ENCODE results near the gene RARB.

RARB gene

DNA sequence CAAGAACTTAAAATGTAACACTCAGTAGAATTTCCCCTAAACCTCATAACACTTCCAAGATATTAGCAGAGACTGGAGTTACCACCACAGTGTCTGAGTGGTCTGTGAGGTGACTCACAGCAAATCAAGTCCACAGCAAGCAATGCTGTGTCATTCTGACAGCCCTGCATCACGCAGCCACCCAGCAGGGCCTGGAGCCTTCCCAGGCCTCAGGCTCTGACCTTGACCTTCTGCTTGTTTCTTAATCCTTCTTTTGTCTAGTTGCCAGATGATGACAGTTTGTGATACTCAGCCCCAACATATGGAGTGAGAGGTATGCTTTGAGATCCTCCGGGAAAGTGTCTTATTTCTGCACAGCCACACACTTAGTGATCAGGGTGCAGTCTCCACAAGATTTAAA lies 154.2 kb downstream of the RARB start:
- DNase-seq, result no peak

DNA sequence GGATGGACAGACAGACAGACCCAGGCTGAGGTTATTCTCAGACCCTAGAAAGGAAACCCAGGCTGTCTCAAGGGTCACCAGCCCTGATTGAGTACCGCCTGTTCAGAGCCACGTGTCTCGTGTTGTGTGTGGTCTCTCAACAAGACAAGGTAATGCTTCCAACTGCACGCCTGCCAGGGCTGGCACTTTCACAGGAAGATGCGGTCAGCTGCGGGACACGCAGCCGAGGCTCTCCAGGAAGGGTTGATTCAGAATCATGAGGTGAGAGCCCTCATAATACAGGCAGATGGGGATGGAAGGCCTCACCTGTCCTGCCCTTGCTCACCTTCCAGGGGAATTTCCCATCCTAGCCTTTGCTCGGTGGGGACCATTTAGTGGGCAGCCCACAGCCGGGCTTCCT lies 155.3 kb downstream of the RARB start:
- DNase-seq, result no peak

DNA sequence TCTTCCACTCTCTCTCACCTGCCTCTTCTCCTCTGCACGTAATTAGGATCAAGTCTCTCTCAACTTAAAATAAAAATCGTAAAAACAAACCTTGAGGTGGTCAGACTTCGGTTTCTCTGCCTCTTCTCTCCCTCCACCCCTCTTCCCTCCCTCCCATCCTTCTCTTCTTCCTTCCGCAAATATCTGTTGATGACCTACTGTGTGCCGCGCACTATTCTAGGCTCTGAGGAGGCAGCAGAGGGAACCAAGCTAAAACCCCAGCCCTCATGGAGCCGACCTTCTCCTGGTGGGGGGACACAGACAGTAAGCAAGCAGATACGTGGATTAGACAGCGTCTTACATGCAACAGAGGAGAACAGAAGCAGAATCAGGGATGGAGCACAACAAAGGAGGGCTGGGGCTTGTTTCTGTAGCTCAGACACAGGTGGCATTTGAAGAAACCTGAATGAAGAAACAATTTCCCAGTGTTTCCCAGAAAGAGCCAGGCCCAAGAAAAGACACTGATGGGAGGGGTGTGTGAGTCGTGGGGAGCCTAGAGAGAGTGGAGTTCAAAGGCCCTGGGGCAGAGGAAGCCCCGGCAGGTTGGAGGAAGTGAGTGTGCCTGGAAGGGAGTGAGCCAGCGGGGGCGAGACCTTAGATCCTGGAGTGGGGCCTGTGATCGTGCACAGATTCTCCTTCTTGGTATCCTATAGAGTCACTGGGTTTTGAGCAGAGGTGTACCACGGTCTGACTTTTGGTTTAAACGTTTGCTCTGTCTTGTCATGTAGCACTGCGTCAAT lies 156.1 kb downstream of the RARB start:
- no peak for DNase-seq

DNA sequence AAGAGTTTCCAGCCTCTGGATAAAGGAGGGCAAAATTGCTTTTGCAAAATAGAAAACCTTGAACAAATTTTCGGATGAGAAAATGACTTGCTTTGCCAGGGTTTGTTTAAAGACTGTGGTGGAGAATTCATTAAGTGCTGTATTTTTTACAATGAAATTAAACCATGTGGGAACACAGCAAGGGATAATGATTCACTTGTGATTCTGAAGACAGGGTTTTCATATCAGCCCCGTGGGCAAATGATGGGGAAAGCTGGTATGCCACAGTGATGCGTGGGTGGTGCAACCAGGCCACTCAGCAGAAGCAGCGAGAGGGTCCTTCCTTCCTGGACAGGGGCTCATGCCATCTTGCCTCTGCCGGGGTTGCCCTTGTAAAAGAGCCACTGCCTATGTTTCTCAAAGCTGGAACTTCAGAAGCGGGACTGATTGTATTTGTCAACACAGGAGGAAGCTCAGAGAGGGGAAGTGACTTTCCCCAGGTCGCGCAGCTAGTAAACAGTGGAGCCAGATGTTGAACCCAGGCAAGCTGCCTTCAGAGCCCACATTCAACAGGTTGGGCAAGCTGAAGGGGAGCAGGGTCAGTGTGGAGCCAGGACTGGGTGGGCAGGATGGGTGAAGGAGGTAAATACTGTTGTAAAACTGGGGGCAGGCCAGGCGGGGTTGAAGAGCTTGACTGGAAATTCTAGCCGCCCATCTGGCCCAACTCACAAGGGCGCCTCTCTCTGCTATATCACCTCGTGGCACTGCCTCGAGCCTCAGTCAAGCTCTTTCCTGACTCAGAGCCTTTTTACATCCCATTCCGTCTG lies 157.5 kb downstream of the RARB start:
- DNase-seq, result no peak

DNA sequence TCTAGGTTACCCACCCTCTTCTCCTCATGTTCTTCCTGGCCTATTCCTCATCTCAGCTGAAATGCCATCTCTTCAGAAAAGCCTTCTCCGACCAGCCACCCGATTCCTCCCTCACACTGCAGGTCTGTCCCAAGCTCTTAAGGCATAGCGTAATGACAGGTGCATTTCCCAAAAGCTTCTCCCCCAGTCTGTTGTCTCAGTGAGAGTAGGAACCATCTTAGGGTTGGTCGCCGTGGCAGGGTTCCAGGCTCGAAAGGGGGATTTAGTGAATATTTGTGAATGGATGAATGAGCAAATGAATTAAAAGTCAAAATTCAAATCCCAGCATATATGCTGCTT lies 158.1 kb downstream of the RARB start:
- no peak for DNase-seq

DNA sequence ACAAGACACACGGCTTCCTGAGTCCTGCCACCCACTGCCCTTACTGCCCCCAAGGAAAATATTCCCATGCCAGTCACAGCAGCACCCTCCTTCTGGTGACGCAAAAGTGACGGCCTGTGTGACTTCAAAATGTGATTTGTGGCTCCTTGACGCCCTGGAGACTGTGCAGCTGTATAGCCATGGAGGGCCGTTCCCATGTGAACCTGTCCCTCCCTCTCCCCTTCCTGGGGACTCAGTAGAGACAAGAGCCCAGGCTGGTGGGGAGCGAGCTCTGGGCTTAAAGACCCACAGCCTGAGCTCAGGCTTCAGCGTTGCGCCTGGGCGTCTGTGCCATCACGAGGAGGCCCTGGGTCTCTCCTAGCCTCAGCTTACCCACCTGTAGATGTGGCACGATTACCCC lies 158.5 kb downstream of the RARB start:
- DNase-seq, result no peak

DNA sequence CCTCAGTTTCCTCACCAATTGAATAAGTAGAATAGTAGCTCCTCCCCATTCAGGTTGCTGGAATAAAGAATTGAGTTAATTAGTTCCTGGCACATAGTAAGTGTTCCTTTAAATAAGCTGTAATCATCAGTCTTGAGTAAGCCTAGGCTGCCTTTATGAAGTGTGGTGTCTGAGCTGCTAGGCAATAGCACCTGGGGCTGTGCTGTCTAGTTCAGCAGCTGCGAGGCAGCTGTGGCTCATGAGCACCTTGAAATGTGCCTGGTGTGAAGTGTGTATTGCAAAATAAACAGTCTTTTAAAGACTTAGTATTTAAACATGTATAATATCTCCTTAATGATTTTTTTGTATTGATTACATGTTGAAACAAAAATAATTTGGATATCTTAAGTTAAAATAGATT lies 159.0 kb downstream of the RARB start:
- DNase-seq, result no peak

DNA sequence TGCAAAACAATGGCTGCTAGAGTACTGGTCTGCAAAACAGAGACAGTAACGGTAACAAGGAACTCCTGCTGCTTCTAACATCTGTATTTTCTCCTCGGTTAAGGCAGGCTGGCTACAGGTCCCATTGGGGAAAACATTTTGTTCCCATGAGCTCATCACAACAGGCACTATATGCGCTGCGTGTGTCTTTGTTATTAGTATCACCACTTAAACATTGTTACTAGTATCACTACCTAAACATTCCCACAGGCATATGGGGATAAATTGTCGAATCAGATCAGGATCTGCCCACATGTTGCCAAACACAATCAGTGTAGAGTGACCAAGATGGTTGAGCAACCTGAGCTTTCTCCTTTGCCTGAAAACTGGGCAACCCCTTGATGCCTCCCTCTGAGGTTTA lies 159.5 kb downstream of the RARB start:
- DNase-seq, result no peak

DNA sequence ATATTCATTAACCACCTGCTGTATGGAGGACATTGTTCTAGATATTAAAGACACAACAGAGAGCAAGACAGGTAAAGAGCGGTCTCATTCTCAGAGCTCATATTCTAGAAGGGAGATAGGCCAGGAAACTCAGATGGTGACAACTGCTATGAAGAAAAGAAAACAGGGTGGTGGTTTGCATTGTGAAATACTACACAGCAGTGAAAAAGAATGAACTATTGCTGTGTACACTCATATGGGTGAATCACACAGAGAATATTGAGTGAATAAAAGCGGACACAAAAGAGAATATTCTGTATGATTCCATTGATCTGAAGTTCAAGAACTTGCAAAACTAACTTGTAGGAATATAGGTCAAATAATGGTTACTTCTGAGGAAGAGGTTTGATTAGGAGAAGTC lies 159.9 kb downstream of the RARB start:
- DNase-seq, result no peak

DNA sequence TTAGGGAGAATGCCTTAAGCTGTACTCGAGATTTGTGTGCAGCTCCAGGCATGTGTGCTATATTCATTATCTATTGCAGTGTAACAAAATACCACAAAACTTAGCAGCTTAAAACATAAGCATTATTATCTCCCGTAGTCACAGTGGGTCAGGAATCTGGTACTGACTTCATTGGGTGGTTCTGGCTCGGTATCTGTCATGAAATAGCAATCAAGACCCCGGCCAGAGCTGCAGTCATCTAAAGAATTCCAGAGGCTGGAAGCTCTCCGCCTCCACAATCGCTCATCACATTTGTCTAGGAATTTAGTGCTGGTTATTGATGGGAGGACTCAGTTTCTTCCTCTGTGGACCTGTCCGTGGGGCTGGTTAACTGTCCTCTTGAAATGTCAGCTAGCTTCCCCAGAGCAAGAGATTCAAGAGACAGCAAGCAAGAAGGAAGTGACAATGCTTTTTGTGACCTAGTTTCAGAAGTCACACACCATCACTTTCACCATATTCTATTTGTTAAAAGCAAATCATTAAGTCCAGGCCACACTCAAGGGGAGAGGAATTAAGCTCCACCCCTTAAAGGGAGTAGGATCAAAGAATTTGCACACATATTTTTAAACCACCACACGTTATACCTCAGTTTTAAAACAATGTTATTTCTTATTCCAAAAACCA lies 160.5 kb downstream of the RARB start:
- no peak for DNase-seq

DNA sequence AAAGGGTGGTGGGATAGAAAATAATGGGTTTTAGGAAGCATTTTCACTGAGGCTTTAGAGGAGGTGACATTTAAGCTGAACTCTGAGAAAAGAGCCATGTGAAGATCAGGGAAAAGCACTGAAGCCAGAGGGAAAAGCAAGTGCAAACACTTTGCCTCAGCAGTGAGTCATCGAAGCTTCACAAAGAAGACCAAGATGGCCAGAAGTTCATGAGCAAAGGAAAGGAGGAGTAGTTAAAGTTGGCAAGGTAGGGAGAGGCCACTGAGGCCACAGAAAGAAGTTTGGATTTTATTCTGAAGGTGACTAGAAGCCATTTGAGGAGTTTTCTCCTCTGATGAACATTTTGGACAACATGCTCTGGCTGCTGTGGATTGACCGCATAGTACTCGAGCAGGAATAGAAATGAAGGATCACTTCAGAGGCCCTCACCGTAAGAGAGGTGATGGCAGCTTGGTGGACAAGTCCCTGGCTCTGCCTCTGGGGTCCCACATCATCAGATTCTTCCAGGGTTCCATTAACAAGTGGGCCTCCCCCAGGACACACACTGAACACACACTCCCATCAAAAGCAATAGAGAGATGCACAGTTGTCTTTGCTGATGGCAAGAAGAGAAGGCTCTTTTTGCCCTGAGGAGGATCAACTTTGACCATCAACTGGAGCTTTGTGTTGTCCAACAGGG lies 161.2 kb downstream of the RARB start:
- no peak for DNase-seq

DNA sequence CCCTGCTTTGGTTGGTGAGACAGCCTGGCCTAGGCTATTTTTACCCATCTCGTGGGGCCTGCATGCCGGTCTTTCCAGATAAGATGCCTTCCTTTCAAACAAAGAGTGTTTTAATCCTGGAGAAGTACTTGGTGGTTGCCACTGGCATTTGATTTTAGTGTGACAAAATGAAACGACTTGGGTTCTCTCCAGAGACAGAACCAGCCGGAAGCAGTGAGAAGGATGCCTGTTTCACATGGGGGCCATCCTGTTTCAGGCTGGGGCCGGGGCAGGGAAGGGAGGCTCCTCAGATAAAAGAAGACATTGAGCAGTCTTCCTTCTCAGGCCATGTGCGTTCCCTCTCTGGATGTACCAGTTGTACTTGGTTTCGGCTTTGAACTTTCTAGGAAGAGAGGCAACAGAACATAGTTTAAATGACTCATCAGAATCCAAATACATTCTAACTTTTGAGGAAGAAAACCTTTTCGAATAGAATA lies 161.8 kb downstream of the RARB start:
- DNase-seq, result no peak

DNA sequence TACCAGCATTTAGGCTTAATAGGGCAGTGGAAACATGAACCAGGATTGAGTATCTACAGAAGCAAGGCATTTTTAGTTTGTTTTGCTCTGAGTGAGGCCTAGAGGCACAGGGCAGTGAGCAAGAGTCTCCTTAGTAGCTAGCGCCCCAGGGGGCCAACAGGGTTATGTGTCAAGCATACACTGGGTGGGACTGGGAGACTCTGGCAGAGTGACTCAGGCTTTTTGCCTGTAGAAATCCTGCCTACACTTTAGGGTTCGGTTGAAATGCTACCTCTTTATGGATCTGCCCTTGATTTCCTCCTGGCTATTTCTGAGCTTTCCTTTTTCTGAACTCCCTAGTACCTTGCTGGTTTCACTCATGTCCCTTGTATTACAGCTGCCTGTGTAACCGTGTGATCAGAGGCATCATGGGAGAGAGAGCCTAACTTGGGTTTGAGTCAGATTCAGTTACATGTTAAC lies 164.5 kb downstream of the RARB start:
- DNase-seq, result no peak

DNA sequence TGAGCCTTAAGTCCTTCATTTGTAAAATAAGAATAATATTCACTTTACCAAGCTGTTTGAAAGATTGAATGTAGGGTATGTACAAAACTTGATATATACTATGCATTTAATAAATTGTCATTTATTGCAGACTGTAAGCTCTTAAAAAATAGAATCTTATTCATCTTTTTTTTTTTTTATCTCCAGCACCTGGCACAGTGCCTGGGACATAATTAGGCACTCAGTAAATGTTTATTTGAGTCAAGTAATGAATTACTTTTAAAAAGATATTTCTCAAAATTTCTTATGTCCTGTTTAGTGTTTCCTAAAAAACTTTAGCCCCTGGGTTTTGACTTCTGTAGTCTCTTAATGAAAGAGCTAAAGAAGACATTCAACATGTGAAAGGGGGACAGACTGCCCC lies 164.9 kb downstream of the RARB start:
- no peak for DNase-seq

DNA sequence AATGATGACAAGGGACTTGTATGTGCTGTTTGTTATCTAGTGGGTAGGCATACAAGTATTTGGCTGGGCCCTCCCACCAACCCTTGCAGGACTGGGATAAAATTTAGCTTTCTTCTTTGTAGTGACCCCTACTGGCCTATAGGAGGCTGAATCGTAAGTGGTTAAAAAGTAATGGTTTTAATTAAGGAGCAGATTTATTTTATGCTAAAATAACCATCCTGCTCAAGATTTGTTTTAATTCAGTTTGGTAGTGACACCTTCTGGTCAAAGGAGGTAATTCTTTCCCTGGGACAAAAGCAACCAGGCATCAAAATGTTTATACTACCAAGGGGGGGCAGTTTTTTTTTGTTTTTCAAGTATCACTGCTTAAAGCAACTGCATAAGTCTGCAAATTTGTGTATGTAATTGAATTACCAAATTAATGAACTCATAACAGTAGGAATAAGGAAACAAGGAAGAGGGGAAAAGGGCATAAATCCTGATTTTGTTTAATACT lies 166.0 kb downstream of the RARB start:
- no peak for DNase-seq

DNA sequence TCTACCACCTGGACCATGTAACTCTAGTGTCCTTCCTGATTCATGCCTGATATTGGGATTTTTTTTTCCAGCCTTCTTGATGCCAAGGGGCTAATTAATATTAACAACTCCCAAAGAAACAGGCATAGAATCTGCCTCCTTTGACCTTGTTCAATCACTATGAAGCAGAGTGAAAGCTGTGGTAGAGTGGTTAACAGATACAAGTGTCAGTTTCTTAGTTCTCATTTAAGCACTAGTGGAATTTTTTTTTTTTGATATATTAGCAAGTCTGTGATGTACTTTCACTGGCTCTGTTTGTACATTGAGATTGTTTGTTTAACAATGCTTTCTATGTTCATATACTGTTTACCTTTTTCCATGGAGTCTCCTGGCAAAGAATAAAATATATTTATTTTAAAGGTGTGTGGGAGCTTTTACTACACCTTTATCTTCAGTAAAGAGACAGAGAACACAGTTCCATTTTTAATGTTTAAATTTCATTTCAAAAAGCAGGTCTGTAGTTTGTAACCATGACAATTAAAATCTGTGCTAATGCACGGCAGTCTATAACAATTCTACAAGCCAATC lies 169.6 kb downstream of the RARB start:
- no peak for DNase-seq

DNA sequence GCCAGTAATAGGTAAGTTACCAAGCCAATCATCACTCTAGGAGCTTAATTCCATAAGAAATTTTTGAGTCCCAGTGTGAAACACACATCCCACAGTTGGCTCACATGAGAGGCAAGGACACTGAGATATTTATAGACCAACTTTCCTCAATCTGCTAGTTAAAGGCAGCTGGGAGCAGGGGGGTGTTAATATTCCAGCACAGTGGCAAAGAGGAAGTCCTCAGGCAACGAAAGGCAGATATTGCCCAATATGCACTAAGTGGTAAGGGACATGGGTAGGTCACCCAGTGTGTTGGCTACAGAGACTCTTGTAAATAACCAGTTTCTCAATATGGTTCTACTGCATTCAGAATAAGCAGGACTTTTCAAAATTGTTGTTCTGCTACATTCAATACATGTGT lies 175.6 kb downstream of the RARB start:
- no peak for DNase-seq

DNA sequence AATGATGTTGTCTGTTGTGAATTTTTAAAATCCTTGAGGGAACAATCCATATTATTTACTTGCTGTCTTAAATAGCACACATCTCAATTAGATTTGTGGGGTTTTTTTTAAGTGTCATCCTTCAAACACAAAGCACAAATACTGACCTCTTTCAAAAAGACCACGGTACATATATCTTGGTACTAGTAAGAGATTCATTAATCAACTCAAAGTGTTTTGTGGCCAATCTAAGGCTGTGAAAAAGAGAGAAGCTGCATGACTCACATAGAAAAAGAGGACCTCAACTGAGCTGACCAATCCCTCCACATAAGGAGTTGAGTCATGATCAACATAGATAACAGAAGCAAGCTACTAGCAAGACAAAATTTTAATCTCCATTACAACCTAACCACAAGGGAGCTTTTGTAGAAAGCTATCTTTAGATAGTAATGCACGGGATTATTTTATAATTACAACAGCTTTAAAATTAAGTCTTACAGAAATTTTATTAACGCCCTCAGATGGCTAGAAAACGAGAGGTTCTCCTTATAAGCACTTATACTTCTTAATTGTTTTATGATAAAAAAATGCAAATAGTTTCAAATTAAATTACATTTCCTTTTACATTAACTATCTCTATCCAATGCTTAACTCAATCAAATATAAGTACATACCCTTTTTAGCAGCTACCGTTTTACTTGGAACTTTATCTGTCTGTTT lies 176.2 kb downstream of the RARB start:
- DNase-seq, result no peak

DNA sequence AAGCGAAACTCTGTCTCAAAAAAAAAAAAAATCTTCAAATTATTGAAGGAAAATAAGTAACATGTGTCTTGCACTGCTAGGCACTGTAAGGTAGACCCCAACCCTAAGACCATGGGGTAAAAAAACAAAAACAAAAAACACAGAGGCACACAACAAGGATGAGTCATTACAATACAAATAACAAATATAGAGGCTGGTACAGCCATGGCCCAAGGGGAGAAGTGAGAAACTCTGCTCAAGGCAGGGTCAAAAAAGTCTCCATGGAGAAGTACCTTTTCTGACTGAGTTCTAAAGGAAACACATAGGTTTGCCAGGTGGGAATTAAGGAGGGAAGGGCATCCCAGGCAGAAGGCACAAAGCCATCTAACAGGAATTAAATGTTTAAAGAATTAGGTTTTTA lies 182.1 kb downstream of the RARB start:
- DNase-seq, result no peak

DNA sequence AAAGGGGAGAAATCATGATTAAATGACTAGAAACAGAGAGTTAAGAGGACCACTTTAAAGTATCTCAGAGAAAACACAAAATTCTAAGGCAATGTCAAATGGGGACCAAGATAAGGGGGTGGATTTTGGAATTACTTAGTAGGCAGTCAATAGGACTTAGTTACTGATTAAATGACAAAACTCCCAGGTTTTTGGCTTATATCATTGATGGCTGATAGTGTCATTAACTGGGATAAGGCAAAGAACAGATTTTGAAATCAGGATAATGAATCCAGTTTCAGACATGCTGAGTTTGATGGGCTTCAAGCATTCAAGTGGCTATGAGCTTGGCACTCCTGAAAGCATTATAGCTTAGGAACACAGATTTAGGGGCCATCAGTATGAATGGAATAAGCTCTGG lies 182.7 kb downstream of the RARB start:
- DNase-seq, result no peak

DNA sequence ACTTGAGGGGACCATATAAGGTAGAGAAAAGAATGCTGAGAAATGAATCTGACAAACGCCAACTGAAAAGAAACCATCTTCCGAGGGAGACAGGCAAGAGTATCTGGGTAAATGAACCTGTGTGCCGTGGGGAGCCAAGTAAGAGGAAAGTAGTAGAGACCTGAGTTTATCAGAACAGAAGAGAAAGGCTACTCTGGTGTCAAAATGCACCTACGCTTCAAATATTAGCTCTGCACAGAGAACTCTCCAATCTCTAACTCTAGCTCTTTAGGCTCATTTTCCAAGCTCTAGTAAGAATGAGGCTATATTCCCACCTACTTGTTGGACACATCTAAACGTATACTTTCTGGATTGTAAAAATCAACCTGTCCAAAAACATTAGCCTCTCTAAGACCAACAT lies 183.1 kb downstream of the RARB start:
- DNase-seq, result no peak

DNA sequence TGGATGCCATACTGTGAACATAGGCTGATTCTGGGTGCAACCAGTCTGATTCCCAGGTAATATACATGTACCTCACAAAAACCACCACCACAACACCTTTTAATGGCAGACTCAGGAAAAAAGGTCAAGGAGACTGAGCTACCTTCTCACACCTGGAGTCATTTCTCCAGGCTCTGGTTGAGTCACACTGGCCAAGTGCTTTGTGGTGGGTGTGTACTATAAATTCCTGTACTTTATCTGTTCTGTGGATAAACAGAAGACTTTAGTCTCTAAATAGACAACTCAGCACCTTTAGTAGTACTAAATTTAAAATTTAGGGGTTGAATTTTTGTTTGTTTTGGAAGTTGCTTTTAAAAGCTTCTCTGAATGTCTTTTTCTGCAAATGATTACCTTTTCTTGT lies 190.0 kb downstream of the RARB start:
- DNase-seq, result no peak

Data from activated CD4-positive, alpha-beta T cell treated with anti-CD3 and anti-CD28 coated beads, Interleukin-2, amount 50 U/mL, for 4 hours (primary cell).